NCI-H1417 treated with DMSO at 0.1 percent for 48 hours (cell line): ENCODE measurements around the gene ACMSD.

ENCODE experiments used
- DNase-seq: peaks from one replicate; lab custom pipeline; 2025; lab: John Stamatoyannopoulos, UW

ACMSD gene

DNA sequence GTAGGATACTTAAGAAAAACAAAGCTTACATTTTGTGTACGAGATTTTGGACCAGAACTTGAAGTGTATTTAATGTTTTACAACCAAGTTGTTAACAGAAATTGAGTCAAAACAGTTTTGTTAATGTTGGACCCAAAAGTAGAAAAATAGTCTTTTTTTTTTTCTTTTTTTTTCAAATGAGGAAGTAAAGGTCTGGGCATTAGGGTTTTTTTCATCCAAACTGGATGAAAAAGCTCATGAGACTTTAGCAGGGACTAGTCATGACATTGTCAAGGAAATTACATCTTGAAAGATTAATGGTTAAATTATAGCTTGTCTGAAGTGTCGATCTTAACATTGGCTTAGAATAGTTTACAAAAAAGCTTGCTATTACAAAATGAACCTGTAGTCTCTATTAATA is 112.5 kb downstream of the ACMSD start:
- no peak for DNase-seq
